Fibroblast of the aortic adventitia (primary cell): Measurements from ENCODE around the gene TMEM50A. TPM values are rescaled to one million over a fixed set of nuclear protein-coding genes. Genes with fewer than 3 reads are reported as not detected.
"Not testable (repeated sequence)": the region's sequence is repeated elsewhere in the genome, so short reads cannot be mapped to it uniquely, and the experiment has no call there.

Experiments
- DNase-seq: peaks from one replicate; pipeline ENCODE4 v3.0.0-alpha.2; 2010; ENCODE audit warnings: low read depth
- H3K4me3 ChIP-seq: 2 replicates; pipeline ENCODE4 v1.5.1; 2011; ENCODE audit warnings: low read depth, mild to moderate bottlenecking, control low read depth, low read length, moderate library complexity
- total RNA-seq: library from RNA; depleted of rRNA; stranded (reverse); fragments of >200 nt; gene quantifications from 2 replicates; pipeline ENCODE4 v1.2.3, GENCODE V29; 2012; ENCODE audit warnings: low replicate concordance
- TF ChIP-seq, protein P1 (sequence below): IDR thresholded peaks from 2 replicates; pipeline ENCODE4 v1.5.1; 2011; ENCODE audit warnings: mild to moderate bottlenecking, low read length, control low read depth, inconsistent platforms; ENCODE audit not compliant: insufficient read depth

The TMEM50A gene
- total RNA-seq, 1 donor: 161 TPM

DNA sequence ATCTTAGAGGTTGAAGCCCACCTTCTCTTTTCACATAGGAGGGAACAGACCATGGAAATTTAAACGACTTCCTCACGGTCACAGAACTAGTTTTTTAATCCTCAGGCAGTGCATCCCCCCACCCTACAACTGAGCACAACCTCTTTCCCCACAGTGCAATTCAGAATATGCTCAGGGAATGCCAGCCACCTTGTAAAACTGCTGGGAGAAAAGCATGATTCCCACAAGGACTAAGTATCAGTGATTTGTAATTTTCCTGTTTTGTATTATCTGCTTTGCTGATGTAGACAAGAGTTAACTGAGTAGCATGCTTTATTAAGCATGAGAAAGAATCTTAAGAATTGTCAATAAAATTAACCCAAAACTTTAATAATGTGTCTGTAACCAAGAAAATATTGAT, 23.8 kb downstream of the TMEM50A start:
- TF ChIP-seq, protein P1, sequence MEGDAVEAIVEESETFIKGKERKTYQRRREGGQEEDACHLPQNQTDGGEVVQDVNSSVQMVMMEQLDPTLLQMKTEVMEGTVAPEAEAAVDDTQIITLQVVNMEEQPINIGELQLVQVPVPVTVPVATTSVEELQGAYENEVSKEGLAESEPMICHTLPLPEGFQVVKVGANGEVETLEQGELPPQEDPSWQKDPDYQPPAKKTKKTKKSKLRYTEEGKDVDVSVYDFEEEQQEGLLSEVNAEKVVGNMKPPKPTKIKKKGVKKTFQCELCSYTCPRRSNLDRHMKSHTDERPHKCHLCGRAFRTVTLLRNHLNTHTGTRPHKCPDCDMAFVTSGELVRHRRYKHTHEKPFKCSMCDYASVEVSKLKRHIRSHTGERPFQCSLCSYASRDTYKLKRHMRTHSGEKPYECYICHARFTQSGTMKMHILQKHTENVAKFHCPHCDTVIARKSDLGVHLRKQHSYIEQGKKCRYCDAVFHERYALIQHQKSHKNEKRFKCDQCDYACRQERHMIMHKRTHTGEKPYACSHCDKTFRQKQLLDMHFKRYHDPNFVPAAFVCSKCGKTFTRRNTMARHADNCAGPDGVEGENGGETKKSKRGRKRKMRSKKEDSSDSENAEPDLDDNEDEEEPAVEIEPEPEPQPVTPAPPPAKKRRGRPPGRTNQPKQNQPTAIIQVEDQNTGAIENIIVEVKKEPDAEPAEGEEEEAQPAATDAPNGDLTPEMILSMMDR: no peak
- H3K4me3 ChIP-seq: no peak overlapping the region
- DNase-seq: no peak

DNA sequence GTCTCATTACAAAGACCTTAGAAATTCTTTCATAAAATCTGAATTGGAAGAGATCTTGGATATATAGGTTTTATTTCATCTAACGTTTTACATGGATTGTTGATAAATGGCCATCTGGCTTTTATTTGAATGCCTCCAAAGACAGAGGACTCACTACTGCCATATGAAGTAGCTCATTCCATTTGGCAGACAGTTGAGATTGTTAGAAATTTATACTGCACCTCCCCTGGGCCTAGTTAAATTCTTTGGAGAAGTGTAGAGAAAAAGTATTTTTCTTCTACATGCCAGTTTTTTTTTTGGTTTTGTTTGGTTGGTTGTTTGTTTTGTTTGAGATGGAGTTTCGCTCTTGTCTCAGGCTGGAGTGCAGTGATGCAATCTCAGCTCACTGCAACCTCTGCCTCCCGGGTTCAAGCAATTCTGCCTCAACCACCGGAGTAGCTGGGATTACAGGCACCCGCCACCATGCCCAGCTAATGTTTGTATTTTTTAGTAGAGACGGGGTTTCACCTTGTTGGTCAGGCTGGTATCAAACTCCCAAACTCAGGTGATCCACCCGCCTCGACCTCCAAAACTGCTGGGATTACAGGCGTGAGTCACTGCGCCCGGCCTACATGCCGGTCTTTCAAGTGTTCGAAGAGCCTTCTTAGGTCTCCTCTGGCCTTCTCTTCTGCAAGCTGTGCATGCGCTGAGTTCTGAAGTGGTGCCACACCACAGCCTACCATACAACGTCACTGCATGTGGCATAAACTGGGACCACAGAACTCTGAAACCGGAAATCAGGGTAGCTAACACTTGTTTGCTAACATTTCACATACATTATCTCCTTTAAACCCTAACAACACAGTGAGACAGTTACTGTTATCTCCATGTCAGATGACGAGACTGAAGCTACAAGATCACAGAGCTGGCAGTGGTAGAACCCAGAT, 24.8 kb downstream of the TMEM50A start:
- not testable (repeated sequence) for DNase-seq, H3K4me3 ChIP-seq

DNA sequence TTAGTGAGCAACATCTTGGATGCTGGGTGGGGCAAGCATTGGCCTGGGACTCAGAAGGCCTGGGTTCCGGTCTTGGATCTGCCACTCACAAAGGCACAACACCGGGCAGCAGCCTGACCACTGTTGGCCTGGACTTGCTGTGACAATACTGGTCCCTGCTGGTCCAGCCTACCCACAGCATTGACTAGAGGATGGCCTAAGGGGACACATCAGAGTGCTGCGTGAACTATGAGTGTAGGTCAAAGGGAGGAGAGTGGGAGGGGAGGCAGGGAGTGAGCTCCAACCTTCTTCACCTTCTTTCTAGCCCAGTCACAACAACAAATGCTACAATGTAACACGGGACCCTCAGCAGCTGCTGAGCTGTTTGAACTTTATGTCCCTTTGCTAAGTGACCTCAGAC, 31.1 kb downstream of the TMEM50A start:
- DNase-seq: no peak
- H3K4me3 ChIP-seq: no peak overlapping the region
- TF ChIP-seq, protein P1: no peak

DNA sequence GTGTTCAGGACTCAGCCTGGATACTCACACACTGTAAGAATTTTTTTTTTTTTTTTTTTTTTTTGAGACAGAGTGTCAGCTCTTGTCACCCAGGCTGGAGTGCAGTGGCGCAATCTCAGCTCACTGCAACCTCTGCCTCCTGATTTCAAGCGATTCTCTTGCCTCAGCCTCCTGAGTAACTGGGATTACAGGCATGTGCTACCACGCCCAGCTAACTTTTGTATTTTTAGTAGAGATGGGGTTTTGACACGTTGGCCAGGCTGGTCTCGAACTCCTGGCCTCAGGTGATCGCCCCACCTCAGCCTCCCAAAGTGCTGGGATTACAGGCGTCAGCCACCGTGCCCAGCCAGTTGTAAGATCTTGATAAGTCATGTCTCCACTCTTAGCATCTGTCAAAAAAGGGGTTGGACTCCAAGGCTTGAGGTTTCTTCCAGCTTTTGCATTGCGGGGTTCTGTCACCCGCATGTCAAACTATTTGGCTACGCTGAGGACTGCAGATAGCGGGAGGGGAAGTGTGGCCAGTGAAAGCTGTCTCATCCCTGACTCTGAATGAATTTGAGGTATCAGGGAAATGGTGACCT, 31.6 kb downstream of the TMEM50A start:
- not testable (repeated sequence) for DNase-seq, H3K4me3 ChIP-seq

DNA sequence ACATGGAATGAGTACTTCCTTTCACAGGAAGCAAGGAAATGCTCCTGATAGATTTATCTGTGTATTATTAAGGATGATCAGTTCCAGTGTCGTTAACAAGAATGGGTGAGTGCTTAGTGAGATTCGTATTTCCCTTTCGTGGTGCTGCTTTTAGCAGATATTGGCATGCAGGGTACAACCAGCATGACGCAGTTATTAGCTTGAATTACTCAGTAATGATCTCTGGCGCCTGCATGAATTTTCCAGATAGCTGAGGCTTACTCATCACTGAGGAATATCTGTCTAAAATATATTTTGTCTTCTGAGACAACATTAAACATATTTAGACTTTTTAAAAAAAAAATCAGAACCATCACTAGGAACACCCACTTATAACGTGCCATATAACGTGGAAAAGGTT, 33.6 kb downstream of the TMEM50A start:
- DNase-seq: peak; percentile 90
- not testable (repeated sequence) for H3K4me3 ChIP-seq

DNA sequence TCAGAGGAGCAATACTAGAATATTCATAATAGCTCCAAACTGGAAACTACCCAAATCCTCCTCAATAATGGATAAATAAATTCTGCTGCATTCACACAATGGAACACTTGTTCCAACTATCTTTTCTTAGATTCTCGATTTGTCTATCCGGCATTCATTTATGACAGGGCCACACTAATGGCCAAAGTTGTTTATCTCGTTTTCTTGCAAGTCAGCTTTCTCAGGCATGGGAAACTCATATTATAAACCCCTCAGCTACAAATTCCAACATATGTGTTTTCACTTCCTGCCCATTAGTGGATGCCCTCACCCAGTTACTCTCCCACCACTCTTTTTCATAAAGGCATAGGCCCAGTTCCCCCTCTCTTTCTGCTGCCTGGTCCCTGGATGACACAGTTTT, 40.2 kb downstream of the TMEM50A start:
- H3K4me3 ChIP-seq, DNase-seq: not testable (repeated sequence)

DNA sequence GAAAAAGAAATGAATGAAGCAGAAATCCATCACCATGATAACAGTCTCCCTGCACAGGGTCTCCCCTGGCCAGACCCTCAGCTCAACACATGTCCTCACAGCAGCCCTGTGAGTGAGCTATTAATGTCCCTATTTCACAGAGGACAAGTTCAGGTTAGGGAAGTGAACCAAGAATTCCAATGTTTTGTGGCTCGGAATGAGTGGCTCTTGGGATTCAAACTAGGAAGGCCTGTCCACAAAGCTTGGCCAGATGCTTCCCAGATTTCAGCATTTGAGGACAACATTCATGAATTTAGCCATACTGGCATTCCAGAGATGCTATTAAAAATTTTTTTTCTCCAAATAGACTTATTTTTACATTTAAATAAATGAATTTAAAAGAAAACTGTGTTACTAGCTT, 44.4 kb downstream of the TMEM50A start:
- DNase-seq, H3K4me3 ChIP-seq: not testable (repeated sequence)

DNA sequence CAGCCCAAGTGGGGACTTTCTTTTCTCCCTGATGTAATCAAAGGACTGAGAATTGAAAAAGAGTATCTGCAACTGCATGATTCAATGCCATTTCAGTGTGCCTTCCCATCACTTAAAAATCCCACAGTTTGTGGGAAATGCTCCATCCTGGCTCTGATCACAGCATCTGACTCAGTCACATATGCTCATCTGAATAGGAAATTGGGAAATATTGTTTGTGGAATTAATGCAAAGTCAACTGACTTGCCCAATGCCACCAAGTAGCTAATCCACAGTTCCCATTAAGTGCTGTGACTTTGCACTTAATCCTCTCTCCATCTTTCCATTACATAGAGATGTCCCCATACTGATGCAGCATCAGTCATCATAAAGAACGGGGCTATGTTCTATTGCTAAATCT, 45.0 kb downstream of the TMEM50A start:
- DNase-seq: peak; percentile 85
- H3K4me3 ChIP-seq: not testable (repeated sequence)

DNA sequence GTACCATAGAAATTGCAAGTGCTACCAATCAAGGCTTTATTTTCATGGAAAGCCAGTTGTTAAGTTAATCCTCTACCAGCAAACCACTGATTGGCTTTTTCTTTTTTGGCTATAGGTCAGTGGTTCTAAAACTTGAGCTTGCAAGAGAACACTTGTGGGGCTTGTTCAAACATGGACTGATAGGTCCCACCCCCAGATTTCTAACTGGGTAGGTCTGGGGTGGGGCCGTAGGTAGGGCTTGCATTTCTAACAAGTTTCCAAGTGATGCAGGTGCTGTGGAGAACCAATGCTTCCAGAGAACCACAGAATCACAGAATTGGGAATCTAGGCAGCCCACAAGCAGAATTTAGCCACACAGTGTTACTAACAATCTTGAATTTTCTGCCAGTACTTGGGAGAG, 45.7 kb downstream of the TMEM50A start:
- not testable (repeated sequence) for H3K4me3 ChIP-seq, DNase-seq

DNA sequence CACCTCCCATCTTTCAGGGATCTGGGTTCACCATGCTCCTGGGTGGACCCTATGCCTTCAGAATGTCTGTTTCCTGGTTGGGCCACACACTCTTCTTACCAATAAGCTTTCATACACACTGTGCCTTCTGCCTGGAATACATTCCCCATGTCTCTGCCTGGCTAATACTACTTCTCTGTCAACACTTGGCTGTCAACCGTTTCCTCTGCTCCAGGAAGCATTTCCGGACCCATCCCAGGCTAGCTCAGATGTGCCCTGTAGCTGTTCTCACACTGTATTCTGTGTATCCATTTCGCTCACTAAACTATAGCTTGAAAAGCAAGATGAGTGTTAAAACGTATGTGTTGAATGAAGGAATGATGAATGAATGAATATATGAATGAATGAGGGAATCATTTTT, 49.0 kb downstream of the TMEM50A start:
- not testable (repeated sequence) for DNase-seq, H3K4me3 ChIP-seq

DNA sequence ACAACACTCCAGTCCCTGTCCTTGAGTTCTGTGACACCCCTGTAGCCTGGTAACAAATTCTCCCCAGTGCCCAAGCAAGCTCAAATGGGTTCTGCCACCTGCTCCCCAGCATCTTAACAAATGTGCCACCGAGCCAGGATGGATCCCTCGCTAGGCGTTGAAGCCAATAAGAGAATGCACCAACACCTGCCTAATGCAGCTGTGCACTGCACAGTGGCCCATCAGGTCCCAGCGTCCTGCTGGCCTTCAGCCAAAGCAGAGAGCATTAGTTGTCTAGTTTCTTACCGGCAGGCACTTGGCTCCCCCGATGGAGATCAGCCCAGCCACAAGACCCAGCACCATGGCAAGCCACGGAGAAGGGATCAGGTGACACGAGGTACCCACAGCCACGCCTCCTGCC, 50.6 kb downstream of the TMEM50A start:
- not testable (repeated sequence) for DNase-seq, H3K4me3 ChIP-seq

DNA sequence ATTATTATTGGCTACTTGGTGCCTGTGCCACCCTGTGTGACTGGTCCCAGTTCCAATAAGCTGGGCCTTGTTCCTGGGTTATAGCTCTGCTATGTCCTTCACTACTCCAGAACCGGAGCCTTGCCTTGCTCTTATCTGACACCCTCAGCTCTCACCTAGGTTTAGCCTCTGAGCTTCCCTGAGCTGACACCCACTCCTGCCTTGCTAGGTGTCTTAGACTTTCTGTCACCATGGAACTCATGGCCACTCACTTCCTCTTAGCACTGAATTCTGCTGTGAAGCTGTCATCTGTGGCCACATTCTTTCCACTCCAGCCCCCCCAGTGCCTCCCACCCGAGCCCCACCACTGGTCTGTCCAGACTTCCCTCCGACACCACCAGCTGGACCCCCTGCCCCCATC, 51.6 kb downstream of the TMEM50A start:
- H3K4me3 ChIP-seq, DNase-seq: not testable (repeated sequence)
